Stimulated activated CD8-positive, alpha-beta memory T cell treated with anti-CD3 and anti-CD28 coated beads, Interleukin-12 subunit alpha, Interleukin-12 subunit beta, amount 100 ng/mL, for 24 hours (primary cell): ENCODE data around the gene LNPK.
"Not testable (repeated sequence)": the region's sequence is repeated elsewhere in the genome, so short reads cannot be mapped to it uniquely, and the experiment has no call there.

ENCODE experiments used
- DNase-seq: peaks from one replicate; pipeline ENCODE4 v3.0.0-alpha.2; 2020; ENCODE audit errors: extremely low read depth

LNPK gene

GRCh38 chr2:175966839-175967238 is 35.2 kb downstream of the LNPK start:
- no peak for DNase-seq

- DNase-seq: no peak
Measured at GRCh38 chr2:175965773-175966172, 36.3 kb downstream of the LNPK start.

DNA sequence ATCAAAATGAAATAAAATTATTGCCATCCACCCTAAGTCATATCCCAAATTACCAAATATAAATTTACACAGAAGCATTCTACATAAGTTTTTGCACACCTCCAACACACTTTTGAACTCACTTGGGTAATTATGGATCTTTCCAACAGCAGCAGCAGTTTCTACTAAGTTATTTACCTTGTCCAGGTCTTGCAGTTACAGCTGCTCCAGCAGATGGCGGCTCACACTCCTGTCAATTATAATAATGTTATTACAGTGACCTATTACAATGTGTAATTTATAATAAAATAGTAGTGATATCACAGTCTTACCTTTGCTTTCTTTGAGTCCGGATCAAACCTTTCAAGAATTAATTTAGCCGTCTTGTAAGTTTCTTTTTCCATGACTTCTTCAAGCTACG is 37.9 kb downstream of the LNPK start:
- no peak for DNase-seq

- not testable (repeated sequence) for DNase-seq
Measured at GRCh38 chr2:175963171-175963570, 38.9 kb downstream of the LNPK start.

DNA sequence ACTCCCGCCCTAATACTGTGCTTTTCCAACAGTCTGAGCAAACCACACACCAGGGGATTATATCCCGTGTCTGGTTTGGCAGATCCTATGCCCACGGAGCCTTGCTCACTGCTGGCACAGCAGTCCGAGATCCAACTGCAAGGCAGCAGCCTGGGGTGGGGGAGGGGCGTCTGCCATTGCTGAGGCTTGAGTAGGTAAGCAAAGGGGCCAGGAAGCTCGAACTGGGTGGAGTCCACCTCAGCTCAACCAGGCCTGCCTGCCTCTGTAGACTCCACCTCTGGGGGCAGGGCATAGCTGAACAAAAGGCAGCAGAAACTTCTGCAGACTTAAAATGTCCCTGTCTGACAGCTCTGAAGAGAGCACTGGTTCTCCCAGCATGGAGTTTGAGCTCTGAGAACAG is 44.2 kb downstream of the LNPK start:
- no peak for DNase-seq

DNA sequence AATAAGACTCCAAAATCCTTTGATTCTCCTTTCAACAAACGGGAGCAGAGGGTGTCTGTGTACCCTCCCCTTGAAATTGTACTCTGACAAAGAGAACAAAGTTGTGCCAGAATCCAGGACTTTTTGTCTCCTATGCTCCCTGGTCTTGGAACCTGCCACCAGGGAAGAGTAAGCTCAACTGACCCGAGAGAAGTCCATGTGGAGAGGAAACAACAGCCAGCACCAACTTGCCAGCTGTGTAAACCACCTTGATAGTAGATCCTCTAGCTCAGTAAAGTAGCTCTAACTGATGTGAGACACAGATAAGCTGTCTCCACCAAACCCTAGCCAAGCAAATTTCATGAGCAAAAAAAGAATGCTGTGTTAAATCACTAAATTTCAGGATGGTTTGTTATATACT is 46.9 kb downstream of the LNPK start:
- DNase-seq: no peak

GRCh38 chr2:175950512-175950911 is 51.6 kb downstream of the LNPK start:
- DNase-seq: no peak

GRCh38 chr2:175948191-175948590 is 53.9 kb downstream of the LNPK start:
- no peak for DNase-seq

GRCh38 chr2:175947073-175947472 is 55.0 kb downstream of the LNPK start:
- DNase-seq: no peak

GRCh38 chr2:175941699-175942098 is 60.4 kb downstream of the LNPK start:
- DNase-seq: no peak

- DNase-seq: no peak
Measured at GRCh38 chr2:175937216-175937615, 64.9 kb downstream of the LNPK start.

DNA sequence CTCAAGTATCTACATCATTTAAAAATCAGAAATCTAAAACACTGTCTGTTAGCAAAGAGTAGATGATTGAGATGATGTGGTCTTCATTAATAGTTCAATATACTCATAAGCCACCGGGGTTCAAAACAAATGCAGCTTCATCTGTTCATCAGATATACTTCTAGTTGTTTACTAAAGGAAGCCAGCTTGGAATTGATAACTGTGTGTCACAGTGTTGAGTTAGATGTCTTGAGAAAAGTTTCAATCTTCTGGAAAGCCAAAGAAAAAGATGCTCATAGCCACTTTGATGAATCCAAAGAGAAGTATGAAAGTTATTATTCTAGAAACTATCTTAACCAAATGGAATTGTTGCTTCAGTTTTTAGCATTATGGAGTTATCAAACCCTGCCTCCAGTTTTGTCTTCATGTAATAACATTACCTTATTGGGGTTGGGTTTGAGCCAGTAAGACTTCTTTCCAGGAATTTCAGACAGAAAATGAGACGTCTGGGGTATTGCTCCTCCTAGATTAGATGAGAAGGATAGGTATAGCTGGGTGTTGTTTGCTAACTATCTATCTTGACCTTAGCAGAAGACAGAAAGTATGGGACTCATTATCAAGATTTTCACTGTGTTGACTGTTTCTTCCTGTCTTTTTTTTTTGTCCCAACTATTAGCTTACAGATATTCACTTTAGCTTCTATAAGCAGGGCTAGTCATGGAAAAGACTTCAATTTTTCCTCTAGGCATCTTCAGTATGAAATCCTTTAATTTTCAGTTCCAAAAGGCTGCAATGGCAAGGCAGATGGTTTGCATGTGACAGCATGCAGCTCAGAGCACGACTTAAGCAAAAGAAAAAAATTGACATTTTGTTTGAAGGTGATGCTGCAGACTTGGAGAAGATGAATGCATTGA is 66.5 kb downstream of the LNPK start:
- DNase-seq: no peak

DNA sequence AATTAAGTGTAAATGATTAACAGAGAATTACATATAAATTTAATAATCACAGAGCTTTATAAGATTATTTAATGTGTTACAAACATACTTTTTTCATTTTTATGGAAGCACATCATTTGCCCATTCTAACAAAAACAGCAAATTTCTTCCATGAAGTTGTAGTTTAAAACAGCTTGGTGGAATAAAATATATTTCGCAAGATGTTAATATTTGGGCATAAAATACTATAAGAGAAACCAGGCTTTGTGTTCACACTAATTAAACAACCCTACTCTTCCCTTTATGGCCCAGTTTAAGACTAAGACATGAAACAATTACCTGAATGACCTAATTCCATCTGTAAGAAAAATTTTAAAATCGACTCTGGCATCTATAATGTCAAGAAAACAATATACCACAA is 69.4 kb downstream of the LNPK start:
- no peak for DNase-seq

DNA sequence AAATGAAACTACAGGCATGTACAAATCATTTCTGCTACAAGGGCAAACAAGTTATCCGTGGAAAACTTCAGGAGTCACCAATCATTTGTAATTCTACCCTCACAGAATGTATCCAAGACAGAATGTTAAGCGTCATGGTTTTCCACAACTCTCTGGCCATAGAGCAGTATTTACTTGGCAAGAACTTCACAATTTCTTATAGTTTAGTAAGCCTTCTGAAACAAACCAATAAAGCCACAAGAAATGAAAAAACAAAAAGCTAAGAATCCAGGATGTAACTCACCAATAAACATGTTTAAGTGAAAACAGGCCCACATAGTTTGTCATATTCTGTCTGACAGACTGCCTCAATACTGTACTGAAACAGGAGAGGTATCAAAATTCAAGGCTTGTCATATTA is 70.3 kb downstream of the LNPK start:
- DNase-seq: no peak

GRCh38 chr2:175930504-175930903 is 71.6 kb downstream of the LNPK start:
- no peak for DNase-seq

GRCh38 chr2:175929850-175930249 is 72.2 kb downstream of the LNPK start:
- DNase-seq: no peak

GRCh38 chr2:175926272-175926671 is 75.8 kb downstream of the LNPK start:
- no peak for DNase-seq

- DNase-seq: no peak
Measured at GRCh38 chr2:175922160-175922559, 79.9 kb downstream of the LNPK start.

GRCh38 chr2:175918935-175919334 is 83.1 kb downstream of the LNPK start:
- no peak for DNase-seq

DNA sequence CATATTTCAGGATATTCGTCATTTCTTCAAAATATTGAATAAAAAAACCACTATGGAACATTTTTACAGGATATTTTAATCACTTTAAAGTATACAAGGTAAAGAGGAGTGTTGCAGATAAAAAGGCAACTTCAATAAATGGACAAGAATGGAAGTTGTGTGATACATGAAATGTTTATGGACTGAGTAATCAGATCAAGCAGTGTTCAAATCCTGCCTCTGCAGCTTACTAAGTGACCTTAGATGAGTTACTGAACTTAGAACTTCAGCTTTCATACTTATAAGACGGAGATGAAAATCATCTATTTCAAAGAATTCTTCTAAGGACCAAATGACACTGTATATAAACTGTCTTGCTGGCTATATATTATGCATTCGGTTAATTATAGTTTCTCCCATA is 87.2 kb downstream of the LNPK start:
- no peak for DNase-seq

DNA sequence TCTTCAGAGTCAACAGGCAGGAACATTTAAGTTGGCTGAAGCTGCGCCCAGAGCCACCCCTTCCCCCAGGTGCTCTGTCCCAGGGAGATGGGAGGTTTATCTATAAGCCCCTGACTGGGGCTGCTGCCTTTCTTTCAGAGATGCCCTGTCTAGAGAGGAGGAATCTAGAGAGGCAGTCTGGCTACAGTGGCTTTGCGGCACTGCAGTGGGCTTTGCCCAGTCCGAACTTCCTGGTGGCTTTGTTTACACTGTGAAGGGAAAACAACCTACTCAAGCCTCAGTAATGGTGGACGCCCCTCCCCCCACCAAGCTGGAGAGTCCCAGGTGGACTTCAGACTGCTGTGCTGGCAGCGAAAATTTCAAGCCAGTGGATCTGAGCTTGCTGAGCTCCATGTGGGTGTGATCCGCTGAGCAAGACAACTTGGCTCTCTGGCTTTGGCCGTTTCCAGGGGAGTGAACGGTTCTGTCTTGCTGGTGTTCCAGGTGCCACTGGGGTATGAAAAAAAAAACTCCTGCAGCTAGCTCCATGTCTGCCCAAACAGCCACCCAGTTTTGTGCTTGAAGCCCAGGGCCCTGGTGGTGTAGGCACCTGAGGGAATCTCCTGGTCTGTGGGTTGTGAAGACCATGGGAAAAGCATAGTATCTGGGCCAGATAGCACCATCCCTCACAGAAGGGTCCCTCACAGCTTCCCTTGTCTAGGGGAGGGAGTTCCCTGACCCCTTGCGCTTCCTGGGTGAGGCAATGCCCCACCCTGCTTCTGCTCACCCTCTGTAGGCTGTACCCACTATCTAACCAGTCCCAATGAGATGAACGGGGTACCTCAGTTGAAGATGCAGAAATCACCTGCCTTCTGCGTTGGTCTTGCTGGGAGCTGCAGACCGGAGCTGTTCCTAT is 88.0 kb downstream of the LNPK start:
- DNase-seq: not testable (repeated sequence)

- DNase-seq: not testable (repeated sequence)
Measured at GRCh38 chr2:175913267-175913666, 88.8 kb downstream of the LNPK start.

DNA sequence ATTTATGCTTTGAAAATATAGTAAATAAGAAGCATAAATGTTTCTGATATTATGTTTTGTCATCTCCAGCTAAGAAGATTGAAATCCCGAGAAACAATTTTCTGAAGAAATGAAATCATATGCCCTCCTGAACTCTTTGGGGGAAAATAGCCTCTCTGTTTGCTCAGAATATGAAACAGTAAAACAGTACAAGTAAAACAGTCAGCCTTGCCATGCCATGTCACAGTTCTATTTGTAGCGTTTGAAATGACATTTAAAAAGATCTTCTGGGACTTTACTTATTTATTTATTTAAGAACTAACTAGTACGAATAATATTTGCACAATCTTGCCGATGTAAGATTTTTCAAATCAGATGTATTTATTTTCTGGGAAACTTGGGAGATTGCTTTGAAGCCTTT is 98.0 kb downstream of the LNPK start:
- DNase-seq: no peak
